T-helper 1 cell treated with Interleukin-12 subunit alpha and Interleukin-12 subunit beta and Interleukin-4 antibody, amounts not matched to agents 30 ng/mL and 1 ng/mL, for 36 hours (primary cell): ENCODE results near the gene FNDC5. TPM values are rescaled to one million over a fixed set of nuclear protein-coding genes. Genes with fewer than 3 reads are reported as not detected.

Source experiments
- intact Hi-C: fragments of 100-400 bp; cut with micrococcal nuclease; formaldehyde crosslinking; loops from one replicate; pipeline ENCODE4 v1.15.1; 2024
- total RNA-seq: library from RNA; stranded (reverse); gene quantifications from 2 replicates; pipeline ENCODE4 v1.2.3, GENCODE V29; 2022

FNDC5 gene
- total RNA-seq, 1 donor from 2014 or later: not detected

- intact Hi-C loops: loop anchor here (1.0 to 10.0 kb wide), 14 partner anchors 17 to 1521 kb away; partner anchors contain the start of genes AK2, BSDC1, RNF19B and SNRNP40
Measured at GRCh38 chr1:32817815-32818786, 52.6 kb downstream of the FNDC5 start.

GRCh38 chr1:32817159-32817814 is 53.4 kb downstream of the FNDC5 start, which contains the start of the genes S100PBP and YARS1:
S100PBP (plus strand) TSS chr1:32817653; CDS start chr1:32826100, 8,447 bp downstream.
YARS1 (minus strand) TSS chr1:32817358; CDS start chr1:32817244, 114 bp downstream.
- intact Hi-C loops: loop anchor here (1.0 to 10.0 kb wide), 14 partner anchors 16 to 1520 kb away; partner anchors contain the start of genes AK2, BSDC1, RNF19B and SNRNP40

- intact Hi-C loops: loop anchor here (1.0 to 10.0 kb wide), 14 partner anchors 15 to 1519 kb away; partner anchors contain the start of genes AK2, BSDC1, RNF19B and SNRNP40
Measured at GRCh38 chr1:32816676-32817158, 54.0 kb downstream of the FNDC5 start.

- intact Hi-C loops: loop anchor here (10.0 kb wide), 1 partner anchor 639 kb away; the partner anchor contains the start of gene TXLNA
Measured at GRCh38 chr1:32813941-32814739, 56.6 kb downstream of the FNDC5 start.

Other genes with a start within 250 kb of the FNDC5 start
- 48.8 and 64.5 TPM in 2 replicates for gene ZBTB8OS, start 220.4 kb downstream of the FNDC5 start, total RNA-seq
- 292 and 294 TPM in 2 replicates for gene RBBP4, start 219.7 kb downstream of the FNDC5 start, total RNA-seq
- not detected in 2 replicates for gene SYNC, start 168.1 kb downstream of the FNDC5 start, total RNA-seq
- 196 and 198 TPM in 2 replicates for gene YARS1, start 53.6 kb downstream of the FNDC5 start, total RNA-seq
- 75.3 and 82.0 TPM in 2 replicates for gene S100PBP, start 53.3 kb downstream of the FNDC5 start, total RNA-seq
- gene HPCA, start 15.6 kb upstream of the FNDC5 start, total RNA-seq: not detected in 2 replicates
- gene TMEM54, start 30.5 kb upstream of the FNDC5 start, total RNA-seq: 0.85 and 2.3 TPM in 2 replicates
- gene RNF19B, start 93.9 kb upstream of the FNDC5 start, total RNA-seq: 137 and 138 TPM in 2 replicates
- 222 and 232 TPM in 2 replicates for gene AK2, start 166.0 kb upstream of the FNDC5 start, total RNA-seq
- 5.1 and 5.5 TPM in 2 replicates for gene AZIN2, start 210.2 kb upstream of the FNDC5 start, total RNA-seq